ENCODE results near the gene TRAF3.
"Not testable (repeated sequence)": the region's sequence is repeated elsewhere in the genome, so short reads cannot be mapped to it uniquely, and the experiment has no call there.

TRAF3 gene

DNA sequence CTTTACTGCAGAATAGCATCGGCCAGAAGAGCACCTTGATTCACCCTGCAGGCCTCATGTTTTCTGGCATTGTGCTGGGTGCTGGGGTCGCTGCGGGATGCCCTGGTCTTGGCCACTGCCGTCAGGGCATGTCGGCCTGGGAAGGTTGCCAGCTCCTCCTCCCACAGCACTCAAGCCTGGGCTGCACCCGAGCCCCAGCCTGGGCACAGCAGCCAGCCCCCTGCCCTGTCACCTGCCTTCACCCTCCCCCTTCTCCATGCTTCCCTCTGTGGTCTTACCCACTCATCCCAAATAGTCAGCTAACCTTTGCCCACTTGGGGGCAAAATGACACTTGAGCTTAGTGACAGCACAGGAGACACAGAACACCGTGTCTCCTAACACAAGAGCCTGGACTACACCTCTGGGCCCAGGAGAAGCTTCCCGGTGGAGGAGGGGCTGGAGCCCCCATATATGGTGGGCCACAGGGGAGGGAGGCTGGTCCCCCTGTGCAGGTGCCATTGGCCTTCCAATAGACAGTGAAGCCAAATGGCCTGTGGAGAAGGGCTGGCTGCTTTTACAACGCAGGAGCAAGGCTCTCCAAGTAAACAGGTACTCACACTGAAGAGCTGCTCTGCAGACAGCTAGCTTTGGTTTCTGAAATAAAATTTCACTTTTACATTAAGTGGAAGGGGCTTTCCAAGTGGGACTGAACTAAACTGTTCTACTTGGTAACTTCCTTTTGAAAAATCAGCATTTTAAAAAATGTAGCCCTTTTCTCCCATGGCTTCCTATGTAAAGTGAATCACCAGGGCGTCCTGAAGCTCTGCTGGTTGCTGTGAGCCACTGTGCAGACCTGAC is 94.0 kb downstream of the TRAF3 start:
- no peak for DNase-seq

DNA sequence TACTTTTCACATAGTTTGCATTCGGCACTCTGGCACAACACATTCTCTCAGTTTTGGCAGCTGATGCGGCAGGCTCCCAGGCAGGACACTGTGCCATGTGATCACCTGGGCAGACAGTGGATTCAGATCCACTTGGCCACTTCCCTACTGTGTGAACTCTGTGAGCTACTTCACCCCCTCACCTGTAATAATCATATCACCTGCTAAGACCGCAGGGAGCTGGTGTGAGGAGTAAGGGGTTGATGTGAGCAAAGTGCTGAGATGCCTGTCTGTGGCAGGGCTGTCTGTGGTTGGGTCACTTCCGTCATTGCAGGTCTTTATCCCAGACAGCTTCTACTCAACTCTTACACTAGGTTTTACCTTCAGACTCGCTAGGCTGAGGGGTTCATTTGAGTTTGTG is 94.8 kb downstream of the TRAF3 start:
- no peak for DNase-seq

DNA sequence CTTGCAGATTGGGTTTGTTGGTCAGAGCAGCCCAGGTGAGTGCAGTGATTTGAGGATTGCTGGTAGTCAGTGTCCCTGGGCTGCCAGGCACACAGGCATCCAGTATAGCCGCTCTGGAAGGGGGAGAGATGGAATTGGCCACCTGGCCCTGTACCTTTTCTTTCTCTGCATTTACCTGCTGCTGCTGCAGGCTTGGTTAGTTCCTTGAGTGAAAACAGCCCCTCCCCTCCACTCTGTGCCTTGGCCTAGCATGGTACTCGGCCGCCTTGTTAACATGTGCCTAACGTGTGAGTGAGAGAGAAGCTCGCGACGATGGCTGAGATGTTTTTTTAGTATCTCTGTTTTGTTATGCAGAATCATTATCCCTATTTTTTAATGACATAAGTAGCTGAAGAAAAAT is 95.9 kb downstream of the TRAF3 start:
- DNase-seq, result no peak

DNA sequence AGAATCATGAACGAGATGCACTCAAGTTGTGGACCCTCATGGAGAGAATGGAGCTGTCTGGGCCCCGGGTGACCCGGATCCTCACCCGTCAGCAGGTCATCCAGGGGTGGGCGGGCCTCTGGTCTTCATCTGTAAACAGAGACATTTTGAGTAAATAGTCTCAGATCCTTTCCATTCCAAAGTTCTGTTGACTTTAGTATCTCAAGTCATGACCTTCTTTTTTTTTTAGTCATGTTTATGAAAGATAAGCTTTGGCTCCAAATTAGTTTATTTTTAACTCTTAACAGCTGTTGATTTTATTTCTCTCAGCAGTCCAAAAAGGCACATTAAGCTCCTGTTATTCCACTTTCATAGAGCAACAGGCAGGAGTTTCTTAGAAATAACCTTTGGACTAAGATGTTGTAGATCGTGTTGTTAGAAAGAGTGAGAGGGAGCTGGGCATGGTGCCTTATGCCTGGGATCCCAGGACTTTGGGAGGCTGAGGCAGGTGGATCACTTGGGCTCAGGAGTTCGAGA is 96.4 kb downstream of the TRAF3 start:
- no peak for DNase-seq

DNA sequence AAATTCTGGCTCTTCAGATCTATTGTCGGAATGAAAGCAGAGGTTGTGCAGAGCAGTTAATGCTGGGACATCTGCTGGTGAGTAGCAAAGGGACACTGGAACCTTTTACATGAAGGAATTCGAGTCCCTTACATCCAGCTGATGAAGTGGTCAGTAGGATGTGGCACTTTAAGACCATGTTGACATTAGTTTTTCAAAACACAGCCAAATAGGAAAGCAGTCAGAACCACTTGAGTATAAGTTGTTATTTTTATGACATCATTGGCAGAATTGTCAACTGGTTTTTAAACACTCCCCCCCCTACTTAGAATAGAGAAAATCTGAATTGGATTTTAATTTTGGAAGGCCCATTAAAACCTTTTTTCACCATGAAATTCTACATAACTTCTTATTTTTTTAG is 98.4 kb downstream of the TRAF3 start:
- DNase-seq, result no peak

DNA sequence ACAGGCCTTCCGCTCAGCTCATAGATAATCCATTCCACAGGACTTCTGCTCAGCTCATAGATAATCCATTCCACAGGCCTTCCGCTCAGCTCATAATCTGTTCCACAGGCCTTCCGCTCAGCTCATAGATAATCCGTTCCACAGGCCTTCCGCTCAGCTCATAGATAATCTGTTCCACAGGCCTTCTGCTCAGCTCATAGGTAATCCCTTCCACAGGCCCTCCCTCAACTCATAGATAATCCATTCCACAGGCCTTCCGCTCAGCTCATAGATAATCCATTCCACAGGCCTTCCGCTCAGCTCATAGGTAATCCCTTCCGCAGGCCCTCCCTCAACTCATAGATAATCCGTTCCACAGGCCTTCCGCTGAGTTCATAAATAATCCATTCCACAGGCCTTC is 100.3 kb downstream of the TRAF3 start:
- not testable (repeated sequence) for DNase-seq

DNA sequence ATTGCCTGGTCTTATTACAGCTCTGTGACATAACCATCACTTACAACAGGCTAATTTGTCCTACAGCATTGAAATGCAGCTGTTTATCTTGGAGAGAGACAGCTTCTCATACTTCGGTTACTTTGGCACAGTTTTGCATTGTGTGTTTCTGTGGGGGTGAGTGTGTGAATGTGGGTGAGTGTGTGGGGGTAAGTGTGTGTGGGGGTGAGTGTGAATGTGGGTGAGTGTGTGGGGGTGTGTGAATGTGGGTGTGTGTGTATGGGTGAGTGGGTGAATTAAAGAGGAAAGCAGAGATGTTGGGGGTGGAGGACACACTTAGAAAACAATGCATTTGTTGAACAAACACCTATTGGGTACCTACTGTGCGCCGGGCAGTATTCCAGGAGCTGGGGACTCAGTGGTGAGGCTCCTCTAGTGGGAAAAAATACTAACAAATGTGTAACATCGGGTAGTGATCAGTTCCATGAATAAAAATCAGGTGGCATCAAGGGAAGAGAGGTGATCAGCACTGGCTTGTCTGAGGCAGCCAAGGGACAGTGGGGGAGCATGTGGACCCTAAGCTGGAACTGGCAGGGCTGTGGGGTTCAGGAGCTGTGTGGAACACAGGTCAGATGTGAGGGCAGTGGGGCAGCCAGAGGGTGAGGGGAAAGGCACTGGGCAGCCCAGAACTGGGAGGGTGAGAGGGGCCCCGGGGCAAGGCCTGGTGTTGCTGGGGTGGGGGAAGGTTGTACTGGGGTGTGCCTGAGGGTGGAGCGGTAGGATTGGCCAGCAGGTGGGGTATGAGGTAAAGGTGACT is 101.1 kb downstream of the TRAF3 start:
- no peak for DNase-seq

DNA sequence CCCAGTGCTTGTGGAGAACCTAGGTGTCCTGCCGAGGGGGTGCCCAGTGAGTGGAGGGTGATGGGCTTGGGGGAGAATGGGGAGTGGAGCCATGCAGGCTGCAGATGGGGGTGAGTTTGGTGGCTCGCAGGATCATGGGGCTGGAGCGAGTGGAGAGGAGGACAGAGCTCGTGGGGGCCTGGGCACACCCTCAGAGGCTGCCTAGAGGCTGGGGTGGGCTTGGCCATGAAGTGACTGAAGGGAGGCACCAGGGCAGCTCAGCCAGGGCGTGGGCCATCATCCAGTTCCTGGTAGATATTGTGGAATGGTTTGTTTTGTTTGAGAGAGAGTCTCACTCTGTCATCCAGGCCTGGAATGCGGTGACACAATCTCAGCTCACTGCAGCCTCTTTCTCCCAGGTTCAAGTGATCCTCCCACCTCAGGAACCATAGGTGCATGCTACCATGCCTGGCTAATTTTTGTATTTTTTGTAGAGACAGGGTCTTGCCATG is 101.8 kb downstream of the TRAF3 start:
- DNase-seq, result no peak

DNA sequence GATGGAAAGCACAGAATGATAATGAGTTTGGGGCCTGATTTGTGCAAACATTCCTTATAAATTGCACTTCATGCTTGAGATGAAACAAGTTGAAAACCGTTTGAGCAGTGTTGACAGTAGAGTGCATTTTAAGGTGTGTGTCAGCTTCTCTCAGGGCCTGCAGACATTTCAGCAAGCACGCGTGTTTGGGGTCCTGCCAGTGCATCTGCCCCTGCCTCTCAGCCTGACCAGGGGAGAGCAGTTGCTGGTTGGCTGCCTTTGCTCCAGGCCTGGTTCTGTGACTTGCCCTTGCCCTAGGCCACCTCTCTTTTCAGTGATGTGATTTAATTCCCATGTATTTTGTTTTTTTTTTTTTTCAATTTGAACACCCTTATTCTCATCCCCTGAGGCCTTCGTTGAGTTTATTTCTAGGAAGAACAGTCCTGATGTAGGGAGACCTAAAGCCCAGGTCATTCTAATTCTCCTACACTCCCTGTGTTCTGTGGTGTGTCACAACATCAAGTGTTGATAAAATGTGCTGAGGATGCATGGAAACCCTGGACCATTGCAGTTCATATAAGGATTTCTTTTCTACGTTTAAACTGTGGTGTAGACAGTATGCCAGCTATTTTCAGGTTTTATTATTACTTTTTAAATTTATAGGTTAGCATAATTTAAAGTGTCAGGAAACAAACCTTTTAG is 105.1 kb downstream of the TRAF3 start:
- DNase-seq, result no peak

DNA sequence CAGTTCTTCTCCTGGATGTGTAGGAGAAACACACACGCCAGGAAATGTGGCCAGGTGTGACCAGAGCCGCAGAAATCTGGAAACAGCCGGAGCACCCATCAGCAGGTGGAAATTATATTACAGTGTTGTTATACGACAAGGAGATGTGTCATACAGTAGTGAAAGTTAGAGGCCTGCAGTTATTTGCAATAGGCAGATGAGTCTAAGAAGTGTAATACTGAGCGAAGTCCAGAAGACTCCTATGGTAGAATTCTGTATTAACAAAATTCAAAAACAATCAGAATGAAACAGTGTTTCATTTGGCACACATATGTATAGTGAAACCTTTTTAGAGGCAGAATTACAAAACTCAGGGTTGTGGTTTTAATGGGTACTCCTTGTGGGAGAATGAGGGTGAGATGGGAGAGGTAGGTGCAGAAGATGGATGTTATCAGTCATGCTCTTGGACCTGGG is 105.9 kb downstream of the TRAF3 start:
- no peak for DNase-seq

DNA sequence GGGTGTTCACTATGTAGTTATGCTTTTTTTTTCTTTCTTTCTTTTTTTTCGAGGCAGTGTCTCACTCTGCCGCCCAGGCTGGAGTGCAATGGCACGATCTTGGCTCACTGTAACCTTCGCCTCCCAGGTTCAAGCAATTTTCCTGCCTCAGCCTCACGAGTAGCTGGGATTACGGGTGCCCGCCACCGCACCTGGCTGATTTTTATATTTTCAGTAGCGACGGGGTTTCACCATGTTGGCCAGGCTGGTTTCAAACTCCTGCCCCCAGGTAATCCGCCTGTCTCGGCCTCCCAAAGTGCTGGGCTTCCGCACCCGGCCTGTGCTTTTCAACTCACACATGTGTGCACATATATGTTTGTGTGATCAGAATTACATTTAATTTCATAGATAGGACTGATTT is 106.3 kb downstream of the TRAF3 start:
- DNase-seq, result no peak

DNA sequence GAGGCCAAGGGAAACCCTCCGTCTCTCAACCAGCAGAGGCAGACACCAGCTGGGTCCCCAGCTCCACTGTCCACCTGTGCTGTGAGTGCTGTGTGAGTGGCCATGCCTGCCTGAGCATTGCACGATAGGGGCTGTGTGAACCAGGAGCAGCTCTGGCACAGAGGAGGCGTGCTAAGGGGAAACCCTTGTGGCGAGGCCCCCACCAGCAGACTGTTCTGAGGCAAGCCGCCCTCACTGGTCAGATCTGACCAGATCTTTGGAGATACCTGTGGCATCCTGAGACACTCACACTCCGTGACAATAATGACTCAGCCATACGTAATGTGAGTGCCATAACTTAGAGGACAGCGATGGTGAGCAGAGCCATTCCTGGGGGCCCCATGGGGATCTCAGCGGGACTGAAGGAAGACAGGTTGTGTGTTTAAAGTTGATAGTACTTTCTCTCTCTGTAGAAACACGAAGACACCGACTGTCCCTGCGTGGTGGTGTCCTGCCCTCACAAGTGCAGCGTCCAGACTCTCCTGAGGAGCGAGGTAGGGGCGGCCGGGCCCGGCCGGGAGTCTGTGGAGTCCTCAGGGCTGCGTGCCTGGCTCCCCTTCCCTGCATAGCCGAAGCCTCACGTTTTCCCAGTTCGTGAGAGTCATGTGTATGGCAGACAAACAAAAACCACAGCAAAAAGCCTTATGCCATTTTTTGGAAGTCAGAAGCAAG is 108.6 kb downstream of the TRAF3 start:
- DNase-seq, result no peak

DNA sequence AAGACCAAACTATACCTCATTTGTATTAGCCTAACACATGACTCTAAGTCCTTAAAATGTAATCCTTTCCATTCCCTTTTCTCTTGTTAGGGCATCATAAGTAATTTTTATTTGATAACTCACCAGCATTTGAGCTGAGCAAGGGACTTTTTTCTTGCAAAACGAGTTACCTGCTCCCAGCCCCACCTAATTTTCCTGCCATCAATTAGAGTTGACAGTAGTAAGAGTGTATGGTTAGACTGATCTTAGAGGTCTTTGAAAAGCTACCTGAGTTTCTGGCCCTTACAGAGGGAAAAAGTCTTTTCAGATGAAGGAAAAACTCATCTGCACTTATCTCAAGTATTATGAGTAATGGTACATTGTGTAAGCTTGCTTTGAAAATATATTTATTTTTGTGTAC is 111.5 kb downstream of the TRAF3 start:
- DNase-seq, result no peak

DNA sequence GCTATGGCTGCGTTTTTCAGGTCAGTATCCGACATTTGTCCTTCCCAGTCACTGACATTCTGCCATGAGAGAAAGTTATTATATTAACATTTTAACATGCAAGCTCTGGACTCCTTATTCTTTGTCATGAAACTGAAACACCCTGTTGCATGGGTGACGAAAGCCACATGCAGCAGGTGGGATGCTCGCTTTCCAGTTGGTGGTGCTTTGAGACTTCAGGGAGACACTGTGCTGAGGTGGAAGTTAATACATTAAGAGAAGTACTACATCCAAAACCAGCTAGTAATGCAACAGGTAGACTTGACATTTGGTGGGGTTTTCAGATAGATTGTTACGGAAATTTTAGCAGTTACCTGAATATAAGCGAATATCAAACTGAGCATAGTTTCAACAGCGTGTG is 112.4 kb downstream of the TRAF3 start:
- no peak for DNase-seq

DNA sequence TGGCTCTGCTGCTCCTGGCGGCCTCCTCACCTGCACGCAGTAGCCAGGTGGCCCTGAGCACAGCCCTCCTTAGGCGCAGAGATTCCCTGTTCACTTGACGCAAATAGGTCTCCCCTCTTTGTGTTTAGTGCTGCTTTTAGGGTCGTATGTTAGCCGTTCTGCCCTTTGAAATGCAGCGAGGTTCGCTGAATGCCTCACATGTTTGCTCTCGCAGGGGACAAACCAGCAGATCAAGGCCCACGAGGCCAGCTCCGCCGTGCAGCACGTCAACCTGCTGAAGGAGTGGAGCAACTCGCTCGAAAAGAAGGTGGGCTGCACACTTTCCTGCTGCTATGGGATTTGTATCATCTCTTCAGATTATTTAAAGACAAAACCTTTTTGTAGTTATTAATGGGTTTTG is 113.9 kb downstream of the TRAF3 start:
- no peak for DNase-seq

DNA sequence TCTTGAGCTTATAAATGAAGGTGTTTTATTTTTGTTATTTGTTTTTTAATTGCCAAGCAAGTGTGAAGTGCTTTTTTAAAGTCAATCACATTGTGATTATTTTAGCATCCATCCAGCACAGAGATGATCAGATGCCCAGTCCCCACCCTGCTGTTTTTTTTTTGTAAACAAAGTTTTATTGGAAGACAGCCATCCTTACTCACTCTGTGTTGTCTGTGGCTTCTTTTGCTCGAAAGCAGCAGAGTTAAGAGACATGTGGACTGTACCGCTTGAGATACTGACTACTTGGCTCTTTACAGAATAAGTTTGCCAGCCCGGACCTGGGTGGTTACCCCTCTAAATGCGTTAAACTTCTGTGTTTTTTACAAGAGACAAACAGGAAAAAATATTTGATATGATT is 114.3 kb downstream of the TRAF3 start:
- DNase-seq, result no peak

DNA sequence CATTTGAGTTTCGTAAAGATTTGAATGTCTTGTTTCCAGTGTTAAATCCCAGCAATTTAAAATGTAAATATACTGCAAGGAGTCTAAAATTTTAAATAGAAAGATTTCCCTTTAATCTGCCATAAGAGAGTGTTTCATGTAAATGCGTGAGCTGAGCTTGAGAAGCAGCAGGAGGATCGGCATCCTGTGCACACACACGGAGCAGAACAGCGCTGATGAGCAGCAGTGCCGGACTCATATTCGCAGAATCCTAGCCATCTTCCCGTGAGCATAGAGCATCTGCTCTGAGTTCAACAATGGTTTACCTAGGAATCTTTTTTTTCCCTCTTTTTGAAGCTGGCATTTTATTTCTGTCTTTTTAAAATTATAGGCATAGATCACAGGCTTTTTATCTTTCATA is 115.4 kb downstream of the TRAF3 start:
- no peak for DNase-seq

DNA sequence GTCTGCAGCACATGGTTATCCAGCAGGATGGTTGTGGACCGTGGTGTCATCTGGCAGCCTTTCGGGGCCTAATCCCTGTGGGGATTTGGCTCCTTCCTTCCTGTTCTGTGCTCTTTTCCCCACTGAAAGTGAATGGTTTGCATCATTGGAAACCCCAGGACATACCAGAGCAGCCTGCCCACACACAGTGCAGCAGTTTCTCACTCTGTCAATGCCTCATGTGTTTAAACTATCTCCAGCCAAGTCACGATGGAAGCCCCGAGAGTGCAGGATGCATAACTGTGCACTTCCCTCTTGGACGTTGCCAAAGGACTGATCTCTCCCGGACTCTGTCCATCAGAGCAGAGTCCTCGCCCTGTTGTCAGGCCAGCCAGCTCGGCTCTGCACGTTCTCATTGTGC is 116.2 kb downstream of the TRAF3 start:
- DNase-seq, result no peak

DNA sequence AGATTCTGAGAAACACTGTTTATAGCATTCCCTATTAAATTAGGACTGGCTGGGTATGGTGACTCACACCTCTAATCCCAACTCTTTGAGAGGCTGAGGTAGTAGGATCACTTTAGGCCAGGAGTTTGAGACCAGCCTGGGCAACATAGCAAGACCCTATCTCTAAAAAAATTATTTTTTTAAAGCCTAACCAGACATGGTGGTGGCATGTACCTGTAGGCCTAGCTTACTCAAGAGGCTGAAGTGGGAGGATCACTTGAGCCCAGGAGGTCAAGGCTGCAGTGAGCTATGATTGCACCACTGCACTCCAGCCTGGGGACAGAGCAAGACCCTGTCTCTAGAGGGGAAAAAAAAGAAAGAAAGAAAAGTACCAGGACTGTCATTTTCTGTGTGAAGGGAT is 119.5 kb downstream of the TRAF3 start:
- not testable (repeated sequence) for DNase-seq

DNA sequence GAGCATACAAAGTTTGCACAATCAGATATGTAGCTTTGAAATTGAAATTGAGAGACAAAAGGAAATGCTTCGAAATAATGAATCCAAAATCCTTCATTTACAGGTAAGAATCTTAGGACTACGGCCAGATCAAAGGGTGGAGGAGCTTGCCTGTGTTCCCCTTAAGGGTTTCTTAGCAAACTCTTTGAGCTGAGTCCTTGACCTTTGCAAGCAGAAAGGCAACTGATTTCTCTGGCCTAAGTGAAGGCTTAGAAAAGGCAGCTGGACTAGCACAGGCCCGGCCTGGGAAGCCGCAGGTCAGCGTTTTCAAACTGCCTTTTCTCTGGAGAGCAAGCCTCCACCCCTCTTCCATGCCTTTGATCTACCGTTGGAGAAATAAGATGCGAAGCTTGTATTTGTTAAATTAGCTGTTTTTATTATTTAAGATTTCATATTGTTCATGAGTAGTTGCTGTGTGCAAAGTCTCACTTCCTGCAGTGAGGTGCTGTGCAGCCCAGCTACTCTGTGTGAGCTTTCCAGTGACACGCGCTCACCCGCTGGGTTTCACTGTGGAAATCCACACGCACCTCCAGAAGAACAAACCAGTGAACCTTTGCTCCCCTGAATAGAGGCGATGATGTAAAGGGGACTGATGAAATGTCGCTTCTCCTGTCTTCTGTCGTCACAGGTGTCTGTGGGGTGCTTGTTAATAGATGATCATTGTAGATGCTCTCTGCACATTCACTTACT is 120.2 kb downstream of the TRAF3 start:
- no peak for DNase-seq

DNA sequence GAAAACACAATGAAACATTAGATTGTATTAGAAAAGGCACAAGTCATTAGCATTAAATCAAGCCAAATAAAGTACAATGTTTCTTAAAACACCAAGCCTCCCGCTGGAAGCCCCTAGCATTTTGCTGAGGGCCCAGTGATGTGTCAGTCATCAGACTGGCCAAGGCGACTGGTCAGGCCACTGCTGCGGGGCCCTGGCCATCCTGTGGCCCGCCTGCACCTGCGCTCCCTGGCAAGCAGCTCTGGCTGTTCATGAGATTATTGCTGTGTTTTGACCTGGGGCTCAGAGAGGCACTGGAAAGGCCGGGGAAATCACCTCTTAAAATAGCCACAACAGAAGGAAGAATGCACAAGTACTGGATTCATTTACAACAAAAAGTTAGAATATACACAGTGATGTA is 121.0 kb downstream of the TRAF3 start:
- DNase-seq, result no peak

Data from stimulated activated CD4-positive, alpha-beta T cell treated with anti-CD3 and anti-CD28 coated beads, Interleukin-4, amount 100 ng/mL, for 1 hour (primary cell).